ENCODE results near the gene MTURN. TPM values are rescaled to one million over a fixed set of nuclear protein-coding genes. Genes with fewer than 3 reads are reported as not detected.

MTURN gene
- total RNA-seq, 1 experiment from 2014 or later = 2.2 TPM

DNA sequence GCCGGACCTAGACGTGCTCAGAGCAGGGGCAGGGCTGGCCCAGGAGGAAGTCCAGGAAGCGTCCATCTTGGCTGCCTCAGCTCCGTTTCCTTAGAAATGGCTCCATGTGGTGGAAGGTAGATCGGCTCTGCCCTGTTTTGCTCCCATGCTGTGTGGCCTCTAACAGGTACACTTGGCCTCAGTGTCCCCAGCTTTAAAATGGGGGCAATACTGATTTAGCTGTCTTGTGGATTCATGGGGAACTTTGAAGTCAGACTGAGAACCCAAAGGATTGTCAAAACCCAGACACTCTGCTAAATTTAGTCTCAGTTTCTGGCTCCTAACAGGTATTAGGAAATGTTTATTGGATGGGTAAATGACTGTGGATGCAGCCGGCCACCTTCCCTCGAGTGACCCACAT is 15.9 kb downstream of the MTURN start:
- no peak overlapping the region for H3K4me3 Mint-ChIP-seq (ENCODE audit: unreplicated experiment)
- TF ChIP-seq, protein P1, sequence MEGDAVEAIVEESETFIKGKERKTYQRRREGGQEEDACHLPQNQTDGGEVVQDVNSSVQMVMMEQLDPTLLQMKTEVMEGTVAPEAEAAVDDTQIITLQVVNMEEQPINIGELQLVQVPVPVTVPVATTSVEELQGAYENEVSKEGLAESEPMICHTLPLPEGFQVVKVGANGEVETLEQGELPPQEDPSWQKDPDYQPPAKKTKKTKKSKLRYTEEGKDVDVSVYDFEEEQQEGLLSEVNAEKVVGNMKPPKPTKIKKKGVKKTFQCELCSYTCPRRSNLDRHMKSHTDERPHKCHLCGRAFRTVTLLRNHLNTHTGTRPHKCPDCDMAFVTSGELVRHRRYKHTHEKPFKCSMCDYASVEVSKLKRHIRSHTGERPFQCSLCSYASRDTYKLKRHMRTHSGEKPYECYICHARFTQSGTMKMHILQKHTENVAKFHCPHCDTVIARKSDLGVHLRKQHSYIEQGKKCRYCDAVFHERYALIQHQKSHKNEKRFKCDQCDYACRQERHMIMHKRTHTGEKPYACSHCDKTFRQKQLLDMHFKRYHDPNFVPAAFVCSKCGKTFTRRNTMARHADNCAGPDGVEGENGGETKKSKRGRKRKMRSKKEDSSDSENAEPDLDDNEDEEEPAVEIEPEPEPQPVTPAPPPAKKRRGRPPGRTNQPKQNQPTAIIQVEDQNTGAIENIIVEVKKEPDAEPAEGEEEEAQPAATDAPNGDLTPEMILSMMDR (IDR thresholded peaks at IDR 0.05; ENCODE audit: insufficient read depth in 1 of 2, low read depth in 1 of 2, low read length in 1 of 2, severe bottlenecking in 1 of 2, unreplicated experiment in 1 of 2) = no peak
- H3K4me3 ChIP-seq (ENCODE audit: low read depth, low read length) = no peak overlapping the region
- H3K9me3 ChIP-seq = no peaks in the 10 kb centered on the region
- no peak overlapping the region for H3K27ac Mint-ChIP-seq (ENCODE audit: unreplicated experiment)
- no peaks in the 10 kb centered on the region for H3K27me3 ChIP-seq (replicated peaks; ENCODE audit: control insufficient read depth, insufficient read depth, low read length)
- no peak for DNase-seq
- no TSS peak for BruUV-seq (replicated peaks)
- no peaks in the 10 kb centered on the region for H3K36me3 ChIP-seq (ENCODE audit: control insufficient read depth, insufficient read depth, low read length)
- intact Hi-C loops (cut with micrococcal nuclease; ENCODE audit: unreplicated experiment) = no loop called here
- H3K4me1 Mint-ChIP-seq (ENCODE audit: low read depth, unreplicated experiment) = no peaks in the 10 kb centered on the region
- CTCF ChIA-PET = no interaction called here
- no peaks in the 10 kb centered on the region for H3K4me1 ChIP-seq
- POLR2A ChIA-PET = no interaction called here
- H3K36me3 Mint-ChIP-seq (ENCODE audit: insufficient read depth, unreplicated experiment) = no peaks in the 10 kb centered on the region
- H3K27me3 Mint-ChIP-seq (ENCODE audit: insufficient read depth, unreplicated experiment) = no peaks in the 10 kb centered on the region
- H3K9me3 Mint-ChIP-seq (ENCODE audit: unreplicated experiment) = no peaks in the 10 kb centered on the region

DNA sequence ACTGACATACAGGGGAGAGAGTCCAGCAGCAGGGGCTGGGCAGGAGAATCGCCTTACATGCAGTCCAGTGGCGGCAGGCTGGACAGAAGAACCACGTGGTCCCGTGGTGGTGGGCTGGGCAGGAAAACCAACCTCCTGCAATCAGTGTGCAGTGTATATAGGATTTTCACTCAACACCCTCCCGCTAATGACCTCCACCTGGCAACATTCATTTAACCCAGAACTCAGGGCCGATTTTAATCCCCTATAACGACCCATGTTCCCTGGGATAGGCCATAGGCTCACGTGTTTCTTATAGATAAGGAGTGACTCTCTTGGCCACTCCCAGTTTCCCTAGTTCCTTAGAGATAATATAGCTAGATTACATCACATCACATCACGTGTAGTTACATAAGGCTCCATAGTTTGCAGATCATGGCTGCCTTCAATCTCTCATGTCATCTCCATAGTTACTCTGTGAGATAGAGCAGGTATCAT is 19.4 kb downstream of the MTURN start:
- no peak overlapping the region for H3K4me3 Mint-ChIP-seq (ENCODE audit: unreplicated experiment)
- no peak for DNase-seq
- no peak overlapping the region for H3K27ac Mint-ChIP-seq (ENCODE audit: unreplicated experiment)
- Histone ChIP-seq H3K4me3 (ENCODE audit: low read depth, low read length) (no peak overlapping the region), H3K9me3 (no peaks in the 10 kb centered on the region), H3K27me3 (replicated peaks; ENCODE audit: control insufficient read depth, insufficient read depth, low read length) (no peaks in the 10 kb centered on the region), H3K4me1 (no peaks in the 10 kb centered on the region), H3K36me3 (ENCODE audit: control insufficient read depth, insufficient read depth, low read length) (no peaks in the 10 kb centered on the region)
- BruUV-seq (replicated peaks) = no TSS peak
- TF ChIP-seq, protein P1 (IDR thresholded peaks at IDR 0.05; ENCODE audit: insufficient read depth in 1 of 2, low read depth in 1 of 2, low read length in 1 of 2, severe bottlenecking in 1 of 2, unreplicated experiment in 1 of 2) = no peak
- POLR2A ChIA-PET = no interaction called here
- no peaks in the 10 kb centered on the region for H3K36me3 Mint-ChIP-seq (ENCODE audit: insufficient read depth, unreplicated experiment)
- H3K4me1 Mint-ChIP-seq (ENCODE audit: low read depth, unreplicated experiment) = no peaks in the 10 kb centered on the region
- H3K27me3 Mint-ChIP-seq (ENCODE audit: insufficient read depth, unreplicated experiment) = no peaks in the 10 kb centered on the region
- CTCF ChIA-PET = no interaction called here
- intact Hi-C loops (cut with micrococcal nuclease; ENCODE audit: unreplicated experiment) = no loop called here
- H3K9me3 Mint-ChIP-seq (ENCODE audit: unreplicated experiment) = no peaks in the 10 kb centered on the region

DNA sequence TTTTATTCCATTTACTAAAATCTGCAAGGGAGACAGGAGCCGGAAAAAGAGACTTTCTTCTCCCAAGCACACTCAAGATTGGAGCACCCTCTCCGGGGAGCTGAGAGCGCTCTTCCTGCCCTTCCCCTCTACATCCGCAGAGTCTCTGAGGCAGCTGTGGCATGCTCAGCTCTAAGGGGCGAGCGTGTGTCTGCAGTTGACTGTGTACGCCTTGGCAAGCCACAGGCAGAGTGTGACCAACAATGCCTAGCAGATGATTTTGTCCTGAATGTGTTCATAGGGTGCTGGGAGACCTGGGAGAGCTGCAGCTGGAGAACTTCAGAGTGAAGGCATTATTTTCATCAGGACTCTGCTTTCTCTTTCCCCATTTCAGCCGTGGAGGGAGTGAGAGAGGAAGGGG is 20.7 kb downstream of the MTURN start:
- intact Hi-C loops (cut with micrococcal nuclease; ENCODE audit: unreplicated experiment) = no loop called here

More for the DNA sequence above, 20.7 kb downstream of the MTURN start:
- H3K4me1 Mint-ChIP-seq (ENCODE audit: low read depth, unreplicated experiment) = no peaks in the 10 kb centered on the region
- H3K27me3 Mint-ChIP-seq (ENCODE audit: insufficient read depth, unreplicated experiment) = no peaks in the 10 kb centered on the region
- no peaks in the 10 kb centered on the region for H3K36me3 Mint-ChIP-seq (ENCODE audit: insufficient read depth, unreplicated experiment)
- no peak overlapping the region for H3K27ac Mint-ChIP-seq (ENCODE audit: unreplicated experiment)
- H3K4me3 Mint-ChIP-seq (ENCODE audit: unreplicated experiment) = no peak overlapping the region
- TF ChIP-seq, protein P1 (IDR thresholded peaks at IDR 0.05; ENCODE audit: insufficient read depth in 1 of 2, low read depth in 1 of 2, low read length in 1 of 2, severe bottlenecking in 1 of 2, unreplicated experiment in 1 of 2) = no peak
- ChIA-PET POLR2A (no interaction called here), CTCF (no interaction called here)
- H3K4me3 ChIP-seq (ENCODE audit: low read depth, low read length) = no peak overlapping the region
- DNase-seq = no peak
- no peaks in the 10 kb centered on the region for H3K27me3 ChIP-seq (replicated peaks; ENCODE audit: control insufficient read depth, insufficient read depth, low read length)
- no peaks in the 10 kb centered on the region for H3K4me1 ChIP-seq
- no peaks in the 10 kb centered on the region for H3K9me3 ChIP-seq
- no TSS peak for BruUV-seq (replicated peaks)
- H3K36me3 ChIP-seq (ENCODE audit: control insufficient read depth, insufficient read depth, low read length) = no peaks in the 10 kb centered on the region
- H3K9me3 Mint-ChIP-seq (ENCODE audit: unreplicated experiment) = no peaks in the 10 kb centered on the region

All from Caco-2 (cell line).